IMR-90 (cell line): ENCODE results near the gene PBX3. TPM values are rescaled to one million over a fixed set of nuclear protein-coding genes. Genes with fewer than 3 reads are reported as not detected.

Experiments used
- ATAC-seq: fragments of 200-7000 bp; cut with Tn5 transposase; 2 replicates; pipeline ENCODE4 v1.9.1; 2020; ENCODE audit warnings: low read depth, mild to moderate bottlenecking, moderate library complexity
- BruUV-seq: library from RNA; stranded (reverse); fragments of 400-500 nt; replicated peaks from 2 replicates; lab custom pipeline; 2021; lab: Mats Ljungman, UMichigan
- CTCF ChIA-PET: fragments of 300-600 bp; formaldehyde crosslinking; extraction: SDS; loops from one replicate; lab custom pipeline; 2021; ENCODE audit warnings: antibody characterized with exemption; lab: Yijun Ruan, JAX
- POLR2A ChIA-PET: fragments of 300-600 bp; sonication (Branson Sonifier 250); formaldehyde crosslinking; loops from one replicate; lab custom pipeline; 2022; ENCODE audit warnings: antibody characterized with exemption; ENCODE audit not compliant: unreplicated experiment; lab: Charles Lee
- DNase-seq: peaks from one replicate; pipeline ENCODE4 v3.0.0; 2013
- H2AFZ ChIP-seq: replicated peaks from 2 replicates; pipeline ENCODE3; 2013; ENCODE audit warnings: low read length, mild to moderate bottlenecking; ENCODE audit not compliant: poor library complexity
- H2AK5ac ChIP-seq: 2 replicates; pipeline ENCODE4 v1.6.1; 2013; ENCODE audit warnings: low read depth, low read length, inconsistent platforms
- H2AK9ac ChIP-seq: replicated peaks from 2 replicates; pipeline ENCODE3; 2013; ENCODE audit warnings: mild to moderate bottlenecking, low read depth, low read length, moderate library complexity; ENCODE audit not compliant: poor library complexity
- H2BK120ac ChIP-seq: 2 replicates; pipeline ENCODE4 v1.6.1; 2013; ENCODE audit warnings: low read depth, low read length, inconsistent platforms
- H2BK15ac ChIP-seq: 3 replicates; pipeline ENCODE4 v1.6.1; 2013; ENCODE audit warnings: low read depth, low read length, inconsistent platforms
- H2BK20ac ChIP-seq: 2 replicates; pipeline ENCODE4 v1.6.1; 2013; ENCODE audit warnings: low read depth, mild to moderate bottlenecking, inconsistent platforms, low read length, moderate library complexity
- H2BK5ac ChIP-seq: 2 replicates; pipeline ENCODE4 v1.6.1; 2013; ENCODE audit warnings: mild to moderate bottlenecking, low read depth, low read length, inconsistent platforms; ENCODE audit not compliant: poor library complexity, severe bottlenecking
- H3K14ac ChIP-seq: replicated peaks from 2 replicates; pipeline ENCODE4 v1.6.1; 2013; ENCODE audit warnings: low read depth, low read length, inconsistent platforms
- H3K18ac ChIP-seq: 2 replicates; pipeline ENCODE4 v1.6.1; 2013; ENCODE audit warnings: low read depth, low read length, control low read depth
- H3K23ac ChIP-seq: 2 replicates; pipeline ENCODE4 v1.6.1; 2013; ENCODE audit warnings: low read depth, low read length, inconsistent platforms
- H3K27ac ChIP-seq: 2 replicates; pipeline ENCODE4 v1.5.1; 2013; ENCODE audit warnings: mild to moderate bottlenecking, control low read depth, low read length; ENCODE audit not compliant: insufficient read depth
- H3K27me3 ChIP-seq: 2 replicates; pipeline ENCODE4 v1.6.1; 2013; ENCODE audit warnings: low read length; ENCODE audit not compliant: control insufficient read depth, insufficient read depth
- H3K36me3 ChIP-seq: 2 replicates; pipeline ENCODE4 v1.6.1; 2013; ENCODE audit warnings: low read length, mixed read lengths; ENCODE audit not compliant: control insufficient read depth, insufficient read depth
- H3K4ac ChIP-seq: 2 replicates; pipeline ENCODE4 v1.6.1; 2013; ENCODE audit warnings: low read depth, low read length, inconsistent platforms
- H3K4me1 ChIP-seq: 2 replicates; pipeline ENCODE4 v1.6.1; 2013; ENCODE audit warnings: low read length, mixed read lengths; ENCODE audit not compliant: control insufficient read depth, insufficient read depth
- H3K4me2 ChIP-seq: 2 replicates; pipeline ENCODE4 v1.6.1; 2013; ENCODE audit warnings: low read depth, mild to moderate bottlenecking, control low read depth, low read length, moderate library complexity
- H3K4me3 ChIP-seq: 2 replicates; pipeline ENCODE4 v1.5.1; 2013; ENCODE audit warnings: low read depth, mild to moderate bottlenecking, control low read depth, low read length, moderate library complexity; ENCODE audit not compliant: insufficient read depth
- H3K56ac ChIP-seq: 2 replicates; pipeline ENCODE4 v1.6.1; 2013; ENCODE audit warnings: low read length, inconsistent platforms; ENCODE audit not compliant: insufficient read depth; ENCODE audit errors: extremely low read depth
- H3K79me1 ChIP-seq, 2 experiments: 2 replicates each; pipeline ENCODE4 v1.6.1; 2013; ENCODE audit warnings: low read length in 2 of 2, inconsistent platforms in 1 of 2, low read depth in 1 of 2
- H3K9ac ChIP-seq: 2 replicates; pipeline ENCODE4 v1.6.1; 2013; ENCODE audit warnings: low read depth, low read length, control low read depth
- H3K9me1 ChIP-seq: 2 replicates; pipeline ENCODE4 v1.6.1; 2013; ENCODE audit warnings: low read length, inconsistent platforms; ENCODE audit not compliant: insufficient read depth
- H3K9me3 ChIP-seq: 2 replicates; pipeline ENCODE4 v1.6.1; 2013; ENCODE audit warnings: low read length; ENCODE audit not compliant: control insufficient read depth, insufficient read depth
- H4K20me1 ChIP-seq: 2 replicates; pipeline ENCODE4 v1.6.1; 2013; ENCODE audit warnings: low read length, inconsistent platforms; ENCODE audit not compliant: insufficient read depth
- H4K5ac ChIP-seq: 2 replicates; pipeline ENCODE4 v1.6.1; 2013; ENCODE audit warnings: mild to moderate bottlenecking, low read depth, low read length, control low read depth
- H4K8ac ChIP-seq, 2 experiments: 2 replicates each; pipeline ENCODE4 v1.6.1; 2013; ENCODE audit warnings: low read depth in 2 of 2, low read length in 2 of 2, control low read depth in 1 of 2, inconsistent platforms in 1 of 2
- H4K91ac ChIP-seq: 2 replicates; pipeline ENCODE4 v1.6.1; 2013; ENCODE audit warnings: low read depth, low read length, inconsistent platforms; ENCODE audit not compliant: insufficient read depth
- BHLHE40 ChIP-seq: fragments of 150-350 bp; IDR thresholded peaks from 2 replicates; pipeline ENCODE4 v1.6.1; 2016; ENCODE audit warnings: mild to moderate bottlenecking, low read depth, low read length
- CHD1 ChIP-seq: IDR thresholded peaks from 2 replicates; pipeline ENCODE4 v1.6.1; 2012; ENCODE audit warnings: low read depth, low read length, improper control_type of control experiment
- CTCF ChIP-seq: conservative IDR thresholded peaks from 2 replicates; pipeline ENCODE4 v1.5.1; 2012; ENCODE audit warnings: mild to moderate bottlenecking, low read depth, low read length, improper control_type of control experiment
- FOS ChIP-seq: fragments of 150-350 bp; IDR thresholded peaks from 2 replicates; pipeline ENCODE4 v1.6.1; 2016; ENCODE audit warnings: low read depth, low read length
- MXI1 ChIP-seq: IDR thresholded peaks from 2 replicates; pipeline ENCODE4 v1.6.1; 2012; ENCODE audit warnings: low read depth, mild to moderate bottlenecking, low read length, moderate library complexity, borderline replicate concordance
- RFX5 ChIP-seq: IDR thresholded peaks from 2 replicates; pipeline ENCODE4 v1.8.0; 2012; ENCODE audit warnings: low read depth, mild to moderate bottlenecking, low read length, moderate library complexity
- USF2 ChIP-seq: fragments of 150-350 bp; IDR thresholded peaks from 2 replicates; pipeline ENCODE4 v1.6.1; 2017; ENCODE audit warnings: mild to moderate bottlenecking, antibody characterized with exemption, low read length, low read depth
- WGBS, 2 experiments: methylation state at CpG; one replicate each; pipeline versions ENCODE4 v1.1.5 to v1.1.7; 2013; ENCODE audit warnings: missing lambda C conversion rate in 2 of 2; ENCODE audit not compliant: insufficient read length in 1 of 2; ENCODE audit errors: extremely low coverage in 2 of 2; 5-methylcytosine and 5-hydroxymethylcytosine counted together
- dilution Hi-C: fragments of 300-500 bp; cut with HindIII; formaldehyde crosslinking; loops from one replicate; pipeline ENCODE4 v1.14.3; 2018; ENCODE audit warnings: low sequenced_read_pairs; ENCODE audit not compliant: unreplicated experiment
- in situ Hi-C: fragments of 300-500 bp; cut with MboI; formaldehyde crosslinking; loops from 3 replicates; pipeline ENCODE4 v1.14.3; 2019; ENCODE audit warnings: low sequenced_read_pairs, inconsistent platforms, mixed read lengths
- intact Hi-C: fragments of 100-400 bp; cut with micrococcal nuclease; formaldehyde crosslinking; loops from 2 replicates; pipeline ENCODE4 v1.10.0; 2022
- polyA plus RNA-seq, 3 experiments: library from polyadenylated mRNA; depleted of rRNA; stranded (reverse); fragments of >200 nt; gene quantifications; 2 replicates each; pipeline ENCODE4 v1.2.3, GENCODE V29; 2012; ENCODE audit warnings: low replicate concordance in 1 of 3
- total RNA-seq: library from RNA; depleted of rRNA; stranded (reverse); fragments of >200 nt; gene quantifications from 2 replicates; pipeline ENCODE4 v1.2.3, GENCODE V29; 2012
- TF ChIP-seq, protein P1 (sequence below): fragments of 150-350 bp; IDR thresholded peaks from 2 replicates; pipeline ENCODE4 v1.6.1; 2016; ENCODE audit warnings: low read depth, mild to moderate bottlenecking, low read length, moderate library complexity, borderline replicate concordance

PBX3 gene
- total and polyA plus RNA-seq, 2 of the 4 experiments (the other 2 are of a cell fraction): 12.0 to 15.6 TPM

- Histone ChIP-seq H3K9ac (no peak overlapping the region), H2BK5ac (no peak overlapping the region), H3K23ac (no peak overlapping the region), H3K9me3 (no peaks in the 10 kb centered on the region), H2AK9ac (no peak overlapping the region), H4K20me1 (no peaks in the 10 kb centered on the region), H3K79me1 (peaks cover 13 to 15% of the 10 kb centered on the region in 2 experiments; a peak in 3 of 4 replicates), H2BK120ac (no peak overlapping the region), H3K27me3 (no peaks in the 10 kb centered on the region), H2BK20ac (no peak overlapping the region), H3K4me1 (no peaks in the 10 kb centered on the region), H4K5ac (no peak overlapping the region), H3K4me3 (no peak overlapping the region), H3K18ac (no peak overlapping the region), H3K4ac (no peak overlapping the region), H2AK5ac (no peak overlapping the region), H3K36me3 (no peaks in the 10 kb centered on the region), H2AFZ (no peak overlapping the region), H3K56ac (no peak overlapping the region), H3K9me1 (no peaks in the 10 kb centered on the region), H3K27ac (no peak overlapping the region), H2BK15ac (no peak overlapping the region), H4K8ac (no peak overlapping the region), H3K14ac (no peak overlapping the region), H4K91ac (no peak overlapping the region), H3K4me2 (no peak overlapping the region)
- ChIA-PET POLR2A (no interaction called here), CTCF (interaction anchor here (0.7 kb wide), 1 partner anchor 65 kb away, joined by 5 read pairs; no protein-coding TSS in a partner anchor)
- dilution Hi-C loops (no loop called here), intact Hi-C loops (no loop called here), in situ Hi-C loops (no loop called here)
- DNase-seq (no peak), ATAC-seq (no peak)
- no peak for TF ChIP-seq BHLHE40
- TF ChIP-seq RFX5: no peak
- TF ChIP-seq MXI1: no peak
- no peak for TF ChIP-seq CTCF
- no peak for TF ChIP-seq USF2
- TF ChIP-seq FOS: no peak
- TF ChIP-seq, protein P1, sequence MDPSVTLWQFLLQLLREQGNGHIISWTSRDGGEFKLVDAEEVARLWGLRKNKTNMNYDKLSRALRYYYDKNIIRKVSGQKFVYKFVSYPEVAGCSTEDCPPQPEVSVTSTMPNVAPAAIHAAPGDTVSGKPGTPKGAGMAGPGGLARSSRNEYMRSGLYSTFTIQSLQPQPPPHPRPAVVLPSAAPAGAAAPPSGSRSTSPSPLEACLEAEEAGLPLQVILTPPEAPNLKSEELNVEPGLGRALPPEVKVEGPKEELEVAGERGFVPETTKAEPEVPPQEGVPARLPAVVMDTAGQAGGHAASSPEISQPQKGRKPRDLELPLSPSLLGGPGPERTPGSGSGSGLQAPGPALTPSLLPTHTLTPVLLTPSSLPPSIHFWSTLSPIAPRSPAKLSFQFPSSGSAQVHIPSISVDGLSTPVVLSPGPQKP: no peak
- TF ChIP-seq CHD1: no peak
- WGBS, 2 experiments: no CpG with 5 or more reads among the region's 2 CpGs
- BruUV-seq: no TSS peak
Observed at GRCh38 chr9:125896964-125897363, 149.8 kb downstream of the PBX3 start.
